ENCODE measurements around the gene MCMBP.

DNA sequence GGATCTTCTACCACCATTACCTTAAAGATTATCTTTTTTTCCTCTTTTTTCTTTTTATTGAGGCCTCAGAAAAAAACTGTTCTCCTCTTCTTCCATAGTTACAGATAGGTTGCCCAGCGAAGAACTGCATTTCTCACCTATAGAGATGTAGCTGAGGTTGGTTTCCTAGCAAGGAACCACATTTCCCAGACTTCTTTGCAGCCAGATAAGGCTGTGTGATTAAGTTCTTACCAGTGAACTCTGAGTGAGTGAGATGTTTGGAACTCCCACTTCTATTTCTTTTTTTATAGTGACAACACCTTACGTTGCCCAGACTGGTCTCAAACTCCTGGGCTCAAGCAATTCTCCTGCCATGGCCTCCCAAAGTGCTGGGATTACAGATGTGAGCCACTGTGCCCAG is 5.9 kb upstream of the MCMBP start:
- TF ChIP-seq CTCF (IDR thresholded peaks at IDR 0.05) (no peak), POLR2AphosphoS5 (IDR thresholded peaks at IDR 0.05) (no peak), POLR2A (IDR thresholded peaks at IDR 0.05) (no peak), EP300 (IDR thresholded peaks at IDR 0.05; ENCODE audit: low read depth) (no peak)
